Activated CD8-positive, alpha-beta memory T cell treated with anti-CD3 and anti-CD28 coated beads for 4 hours (primary cell): Measurements from ENCODE around the gene EMC10.

Source experiments
- DNase-seq, 2 donors: peaks; one replicate each; pipeline ENCODE4 v3.0.0-alpha.2; 2020; ENCODE audit warnings: low read depth in 2 of 2

EMC10 gene

GRCh38 chr19:50496189-50497021 is 20.1 kb downstream of the EMC10 start:
- no peak for DNase-seq

GRCh38 chr19:50497022-50497405 is 20.7 kb downstream of the EMC10 start:
- no peak for DNase-seq

GRCh38 chr19:50498219-50499056 is 22.1 kb downstream of the EMC10 start:
- DNase-seq = no peak

GRCh38 chr19:50500060-50500752 is 23.9 kb downstream of the EMC10 start:
- DNase-seq = no peak

GRCh38 chr19:50500753-50501151 is 24.4 kb downstream of the EMC10 start:
- DNase-seq = no peak

GRCh38 chr19:50501186-50501567 is 24.9 kb downstream of the EMC10 start:
- no peak for DNase-seq

- no peak for DNase-seq
These were observed 25.5 kb downstream of the EMC10 start for GRCh38 chr19:50501568-50502475.

- DNase-seq = no peak
These were observed 29.7 kb downstream of the EMC10 start for GRCh38 chr19:50505856-50506611.

- DNase-seq = no peak
These were observed 30.4 kb downstream of the EMC10 start for GRCh38 chr19:50506700-50507099.

- no peak for DNase-seq
These were observed 31.1 kb downstream of the EMC10 start for GRCh38 chr19:50507376-50507775.

GRCh38 chr19:50508843-50509190 is 32.5 kb downstream of the EMC10 start:
- DNase-seq = no peak

- DNase-seq = no peak
These were observed 33.1 kb downstream of the EMC10 start for GRCh38 chr19:50509366-50509765.

GRCh38 chr19:50510121-50510670 is 33.9 kb downstream of the EMC10 start:
- no peak for DNase-seq

GRCh38 chr19:50510700-50511068 is 34.4 kb downstream of the EMC10 start:
- DNase-seq = no peak

GRCh38 chr19:50511069-50511822 is 34.9 kb downstream of the EMC10 start, which contains the start of gene JOSD2:
JOSD2 (minus strand) TSS chr19:50511191; CDS start chr19:50510431, 760 bp downstream.
- DNase-seq = peak; percentile 94 to 98

- DNase-seq = no peak
These were observed 36.0 kb downstream of the EMC10 start for GRCh38 chr19:50512112-50512998.

- no peak for DNase-seq
These were observed 36.9 kb downstream of the EMC10 start for GRCh38 chr19:50512999-50513745.
